Jurkat, Clone E6-1 (cell line): ENCODE results near the gene TIMM23B. TPM values are rescaled to one million over a fixed set of nuclear protein-coding genes. Genes with fewer than 3 reads are reported as not detected.
A peak's percentile ranks its signal among the peaks of the same experiment; 100 is the strongest.
"Not testable (repeated sequence)": the region's sequence is repeated elsewhere in the genome, so short reads cannot be mapped to it uniquely, and the experiment has no call there.

Experiments
- DNase-seq: peaks from one replicate; pipeline ENCODE4 v3.0.0-alpha.2; 2011; ENCODE audit warnings: low read depth, low spot score
- H3K4me3 ChIP-seq: 2 replicates; pipeline ENCODE4 v1.5.1; 2011; ENCODE audit warnings: mild to moderate bottlenecking, low read length, control low read depth, moderate library complexity
- polyA plus RNA-seq: library from polyadenylated mRNA; unstranded; fragments of >200 nt; gene quantifications from one replicate; pipeline ENCODE4 v1.2.1, GENCODE V29; 2012; ENCODE audit warnings: missing spikeins; ENCODE audit not compliant: insufficient read length, insufficient read depth

TIMM23B gene
- 24.4 TPM for polyA plus RNA-seq

GRCh38 chr10:49941447-49942338, at the start of gene TIMM23B, which contains the start of gene PARG:
TIMM23B (plus strand) TSS chr10:49942053; CDS start chr10:49942195, 142 bp downstream.
PARG (minus strand) TSS chr10:49942027; CDS start chr10:49941725, 302 bp downstream.
- H3K4me3 ChIP-seq, result peak within 1 kb of the TSS; percentile 59
- DNase-seq, result peak; percentile 77

DNA sequence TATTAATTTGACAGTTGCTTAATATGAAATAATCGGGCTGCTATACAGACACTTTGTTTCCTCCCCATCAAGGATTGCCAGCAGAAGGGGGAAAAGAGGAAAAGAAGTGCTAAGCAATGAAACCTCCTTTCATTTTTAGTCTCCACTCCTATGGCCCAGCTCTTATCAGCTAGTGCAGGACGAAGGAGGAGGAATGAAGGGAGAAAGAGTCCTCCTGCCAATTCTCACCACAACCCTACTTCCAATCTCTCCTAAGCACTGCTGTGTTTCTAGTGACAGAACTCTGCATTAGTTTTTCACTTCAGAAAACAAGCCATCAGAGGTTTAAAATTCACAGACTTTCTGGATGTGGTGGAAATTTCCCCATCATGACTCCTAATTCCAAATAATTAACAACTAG, 41.9 kb upstream of the TIMM23B start:
- H3K4me3 ChIP-seq, DNase-seq: not testable (repeated sequence)

GRCh38 chr10:49900406-49900805, 41.4 kb upstream of the TIMM23B start:
- not testable (repeated sequence) for DNase-seq, H3K4me3 ChIP-seq

GRCh38 chr10:49903829-49904228, 38.0 kb upstream of the TIMM23B start:
- not testable (repeated sequence) for H3K4me3 ChIP-seq, DNase-seq

- not testable (repeated sequence) for DNase-seq
Observed at GRCh38 chr10:49908290-49909080, 33.4 kb upstream of the TIMM23B start.

DNA sequence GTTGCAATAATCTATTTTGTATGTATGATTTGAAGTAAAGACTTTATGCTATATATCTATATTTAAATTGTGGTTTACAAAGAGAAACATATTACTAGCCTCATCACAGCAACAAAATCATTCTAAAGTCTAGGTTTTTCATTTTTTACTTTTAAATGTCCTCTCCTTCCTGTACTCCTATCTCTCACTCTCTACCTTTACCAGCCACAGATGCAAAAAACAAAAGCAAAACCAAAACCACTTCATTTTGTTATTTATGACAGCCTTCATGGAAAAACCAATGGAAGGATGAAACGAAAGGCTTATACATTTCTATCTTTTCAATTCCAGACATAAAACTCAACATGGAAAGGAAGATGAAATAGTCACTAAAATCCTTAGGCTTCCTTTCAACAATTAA, 31.6 kb upstream of the TIMM23B start:
- not testable (repeated sequence) for H3K4me3 ChIP-seq, DNase-seq

More at GRCh38 chr10:49908290-49909080, 33.4 kb upstream of the TIMM23B start:
- H3K4me3 ChIP-seq, result not testable (repeated sequence)

DNA sequence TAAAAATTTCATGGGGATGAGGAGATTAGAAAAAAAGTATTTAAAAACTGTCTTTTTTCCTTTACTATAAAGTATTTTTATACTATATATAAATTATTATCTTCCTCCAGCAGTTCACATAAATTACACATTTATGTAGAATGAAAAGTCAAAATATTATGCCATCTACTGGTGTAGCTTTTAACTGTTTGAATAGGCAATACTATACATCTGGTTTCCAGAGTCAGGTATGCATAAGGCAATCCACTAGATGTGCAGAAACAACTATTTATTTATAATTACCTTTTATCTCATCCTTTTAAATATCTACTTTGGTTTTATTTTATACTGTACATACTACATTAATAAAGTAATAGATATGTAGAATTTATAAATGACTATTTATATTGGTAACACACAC, 25.4 kb upstream of the TIMM23B start:
- DNase-seq, H3K4me3 ChIP-seq: not testable (repeated sequence)

- not testable (repeated sequence) for DNase-seq
Observed at GRCh38 chr10:49917927-49918326, 23.9 kb upstream of the TIMM23B start.

DNA sequence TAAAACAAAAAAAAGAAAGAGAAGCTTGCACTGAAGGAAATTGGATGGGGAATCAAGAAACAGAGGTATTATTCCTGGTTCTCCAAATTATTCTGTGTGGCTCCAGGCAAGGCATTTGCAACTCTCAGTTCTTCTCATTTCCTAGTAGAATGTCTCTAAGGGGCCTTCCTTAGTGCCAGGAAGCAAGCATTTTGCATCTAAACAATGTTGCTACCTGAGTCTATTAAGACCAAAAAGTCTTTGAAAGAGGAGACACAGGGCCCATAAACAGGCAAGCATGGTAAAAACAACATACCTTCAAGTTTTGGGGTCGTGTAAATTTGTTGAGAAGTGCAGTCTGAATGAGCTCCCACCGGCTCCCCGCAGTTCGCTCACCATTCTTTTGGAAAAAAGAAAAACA, 19.8 kb upstream of the TIMM23B start:
- H3K4me3 ChIP-seq, DNase-seq: not testable (repeated sequence)

More at GRCh38 chr10:49917927-49918326, 23.9 kb upstream of the TIMM23B start:
- not testable (repeated sequence) for H3K4me3 ChIP-seq

- H3K4me3 ChIP-seq, DNase-seq: not testable (repeated sequence)
Observed at GRCh38 chr10:49923572-49923971, 18.3 kb upstream of the TIMM23B start.

DNA sequence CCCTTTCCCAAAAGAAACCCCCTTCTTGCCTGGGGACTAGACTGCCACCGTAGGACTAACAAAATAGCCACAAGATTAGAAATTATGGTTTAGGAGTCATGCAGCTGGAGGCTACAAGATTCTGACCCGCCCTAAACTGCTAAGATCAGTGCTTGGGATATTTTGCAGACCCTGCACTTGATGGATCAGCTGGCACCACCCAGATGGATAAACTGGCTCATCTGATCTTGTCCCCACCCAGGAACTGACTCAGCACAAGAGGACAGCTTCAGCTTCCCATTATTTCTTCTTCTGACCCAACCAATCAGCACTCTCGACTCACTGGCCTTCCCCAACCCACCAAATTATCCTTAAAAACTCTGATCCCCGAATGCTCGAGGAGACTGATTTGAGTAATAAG, 10.6 kb upstream of the TIMM23B start:
- not testable (repeated sequence) for H3K4me3 ChIP-seq, DNase-seq

GRCh38 chr10:49931959-49932728, 9.7 kb upstream of the TIMM23B start:
- DNase-seq, result not testable (repeated sequence)

DNA sequence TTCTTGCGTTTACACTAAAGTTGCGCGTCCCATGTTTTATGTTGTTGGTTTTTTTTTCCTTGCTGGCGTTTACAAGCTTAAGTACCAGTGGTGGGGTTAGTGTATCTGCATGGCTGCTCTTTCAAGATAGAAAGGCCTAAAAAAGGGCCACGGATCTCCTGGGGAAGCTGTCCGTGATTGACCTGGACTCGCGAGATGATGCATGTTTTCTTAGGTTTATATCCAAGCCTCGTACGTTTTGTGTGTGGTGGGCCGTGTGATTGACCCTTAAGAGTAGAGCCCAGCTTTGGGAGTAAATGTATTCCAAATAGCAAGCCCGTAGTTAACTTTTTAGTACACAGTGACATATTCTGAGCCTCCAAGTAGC, 469 bp downstream of the TIMM23B start:
- peak overlapping the region; percentile 59 for H3K4me3 ChIP-seq
- not testable (repeated sequence) for DNase-seq

More at GRCh38 chr10:49931959-49932728, 9.7 kb upstream of the TIMM23B start:
- H3K4me3 ChIP-seq, result not testable (repeated sequence)

DNA sequence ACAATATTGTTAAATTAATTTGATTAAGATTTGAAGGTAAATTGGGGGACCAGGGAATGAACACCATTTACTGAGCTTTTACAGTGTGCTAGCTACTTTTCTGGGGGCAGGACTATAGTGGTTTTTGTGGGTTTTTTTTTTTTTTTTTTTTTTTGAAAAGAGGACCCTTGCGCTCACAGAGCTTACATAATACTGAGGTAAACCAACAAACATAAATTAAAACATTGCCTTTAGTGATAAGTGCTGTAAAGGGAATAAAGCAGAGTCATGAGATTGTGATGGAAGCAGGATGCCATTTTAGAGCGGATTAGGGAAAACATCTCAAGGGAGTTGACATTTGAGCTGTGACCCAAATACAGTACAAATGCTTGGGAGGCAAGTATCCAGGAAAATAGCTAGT, 1.8 kb downstream of the TIMM23B start:
- DNase-seq, result peak; percentile 6
- not testable (repeated sequence) for H3K4me3 ChIP-seq

DNA sequence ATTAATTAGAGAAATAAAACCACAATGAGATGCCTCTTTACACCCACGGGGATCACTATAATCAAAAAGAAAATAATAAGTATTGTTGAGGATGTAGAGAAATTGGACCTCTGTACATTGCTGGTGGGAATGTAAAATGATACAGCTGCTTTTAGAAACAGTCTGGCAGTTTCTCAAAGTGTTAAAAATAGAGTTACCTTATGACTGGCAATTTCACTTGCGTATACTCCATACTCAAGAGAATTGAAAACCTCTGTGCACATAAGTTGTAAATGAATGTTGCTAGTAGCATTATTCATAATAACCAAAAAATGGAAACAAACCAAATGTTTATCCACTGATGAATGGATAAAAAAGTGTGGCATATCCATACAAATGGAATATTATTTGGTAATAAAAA, 6.3 kb downstream of the TIMM23B start:
- not testable (repeated sequence) for H3K4me3 ChIP-seq, DNase-seq

DNA sequence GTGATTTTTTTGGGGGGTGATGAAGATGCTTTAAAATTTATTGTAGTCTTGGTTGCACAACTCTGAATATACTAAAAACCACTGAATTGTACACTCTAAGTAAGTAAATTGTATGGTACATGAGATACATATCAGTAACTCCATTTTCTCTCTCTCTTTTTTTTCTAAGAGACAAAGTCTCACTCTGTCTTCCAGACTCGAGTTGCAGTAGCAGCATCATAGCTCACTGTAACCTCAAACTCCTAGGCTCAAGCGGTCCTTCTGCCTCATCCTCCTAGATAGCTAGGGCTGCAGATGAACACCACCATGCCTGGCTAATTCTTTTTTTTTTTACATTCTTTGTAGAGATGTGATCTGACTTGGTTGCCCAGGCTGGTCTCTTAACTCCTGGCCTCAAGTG, 6.9 kb downstream of the TIMM23B start:
- not testable (repeated sequence) for H3K4me3 ChIP-seq, DNase-seq

GRCh38 chr10:49952006-49952405, 10.2 kb downstream of the TIMM23B start:
- DNase-seq, H3K4me3 ChIP-seq: not testable (repeated sequence)

- not testable (repeated sequence) for H3K4me3 ChIP-seq, DNase-seq
Observed at GRCh38 chr10:49953122-49953521, 11.3 kb downstream of the TIMM23B start.

DNA sequence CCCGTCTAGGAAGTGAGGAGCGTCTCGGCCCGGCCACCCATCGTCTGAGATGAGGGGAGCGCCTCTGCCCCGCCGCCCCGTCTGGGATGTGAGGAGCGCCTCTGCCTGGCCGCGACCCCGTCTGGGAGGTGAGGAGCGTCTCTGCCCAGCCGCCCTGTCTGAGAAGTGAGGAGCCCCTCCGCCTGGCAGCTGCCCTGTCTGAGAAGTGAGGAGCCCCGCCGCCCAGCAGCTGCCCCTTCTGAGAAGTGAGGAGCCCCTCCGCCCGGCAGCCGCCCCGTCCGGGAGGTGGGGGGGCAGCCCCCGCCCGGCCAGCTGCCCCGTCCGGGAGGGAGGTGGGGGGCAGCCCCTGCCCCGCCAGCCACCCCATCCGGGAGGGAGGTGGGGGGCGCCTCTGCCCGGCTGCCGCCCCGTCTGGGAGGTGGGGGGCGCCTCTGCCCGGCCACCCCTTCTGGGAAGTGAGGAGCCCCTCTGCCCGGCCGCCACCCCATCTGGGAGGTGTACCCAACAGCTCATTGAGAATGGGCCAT, 28.5 kb downstream of the TIMM23B start:
- H3K4me3 ChIP-seq, DNase-seq: not testable (repeated sequence)
